UCSD-AML1 (cell line): ENCODE measurements around the gene TPBGL.
A peak's percentile ranks its signal among the peaks of the same experiment; 100 is the strongest.

Source experiments
- DNase-seq: peaks from one replicate; lab custom pipeline; 2025; ENCODE audit not compliant: unreplicated experiment; lab: John Stamatoyannopoulos, UW

The TPBGL gene

GRCh38 chr11:75240311-75241035, at the start of gene TPBGL:
Gene TPBGL, plus strand, starts transcription at chr11:75240774. Its CDS starts 276 bp downstream, at chr11:75241050.
- DNase-seq, result no peak

- no peak for DNase-seq
Measured at GRCh38 chr11:75191330-75191717, 49.2 kb upstream of the TPBGL start.

- no peak for DNase-seq
Measured at GRCh38 chr11:75193271-75193670, 47.3 kb upstream of the TPBGL start.

GRCh38 chr11:75193711-75194110, 46.9 kb upstream of the TPBGL start:
- DNase-seq, result no peak

- DNase-seq, result no peak
Measured at GRCh38 chr11:75194147-75194546, 46.4 kb upstream of the TPBGL start.

GRCh38 chr11:75195167-75195962, 45.2 kb upstream of the TPBGL start:
- no peak for DNase-seq

- no peak for DNase-seq
Measured at GRCh38 chr11:75196426-75196825, 44.1 kb upstream of the TPBGL start.

GRCh38 chr11:75197512-75198277, 42.9 kb upstream of the TPBGL start:
- DNase-seq, result no peak

GRCh38 chr11:75198278-75198973, 42.1 kb upstream of the TPBGL start:
- no peak for DNase-seq

- DNase-seq, result no peak
Measured at GRCh38 chr11:75199412-75199955, 41.1 kb upstream of the TPBGL start.

GRCh38 chr11:75200051-75200450, 40.5 kb upstream of the TPBGL start:
- DNase-seq, result no peak

GRCh38 chr11:75200531-75200930, 40.0 kb upstream of the TPBGL start:
- no peak for DNase-seq

- DNase-seq, result no peak
Measured at GRCh38 chr11:75201771-75202170, 38.8 kb upstream of the TPBGL start.

- DNase-seq, result no peak
Measured at GRCh38 chr11:75202195-75202594, 38.4 kb upstream of the TPBGL start.

- DNase-seq, result no peak
Measured at GRCh38 chr11:75203138-75203537, 37.4 kb upstream of the TPBGL start.

- no peak for DNase-seq
Measured at GRCh38 chr11:75203641-75204011, 36.9 kb upstream of the TPBGL start.

- no peak for DNase-seq
Measured at GRCh38 chr11:75204012-75204674, 36.4 kb upstream of the TPBGL start.

- DNase-seq, result peak; percentile 86
Measured at GRCh38 chr11:75204685-75205563, 35.6 kb upstream of the TPBGL start.

- DNase-seq, result no peak
Measured at GRCh38 chr11:75205564-75206020, 35.0 kb upstream of the TPBGL start.
